Caki2 (cell line): ENCODE measurements around the gene ZNF74. TPM values are rescaled to one million over a fixed set of nuclear protein-coding genes. Genes with fewer than 3 reads are reported as not detected.

Experiments used
- DNase-seq: peaks from one replicate; pipeline ENCODE4 v3.0.0-alpha.2; 2015; ENCODE audit warnings: low read depth
- in situ Hi-C: cut with HindIII; loops from 2 replicates; pipeline ENCODE4 v1.10.0; 2016; ENCODE audit warnings: low sequenced_read_pairs, low pct_unique_long_range_greater_than_20kb, mixed read lengths
- total RNA-seq: library from RNA; depleted of rRNA; stranded (reverse); fragments of >200 nt; shearing (Covaris generic); gene quantifications from 2 replicates; pipeline ENCODE4 v1.2.3, GENCODE V29; 2014; ENCODE audit warnings: low replicate concordance

ZNF74 gene
- total RNA-seq, 1 experiment from 2014 or later = 16.8 TPM

DNA sequence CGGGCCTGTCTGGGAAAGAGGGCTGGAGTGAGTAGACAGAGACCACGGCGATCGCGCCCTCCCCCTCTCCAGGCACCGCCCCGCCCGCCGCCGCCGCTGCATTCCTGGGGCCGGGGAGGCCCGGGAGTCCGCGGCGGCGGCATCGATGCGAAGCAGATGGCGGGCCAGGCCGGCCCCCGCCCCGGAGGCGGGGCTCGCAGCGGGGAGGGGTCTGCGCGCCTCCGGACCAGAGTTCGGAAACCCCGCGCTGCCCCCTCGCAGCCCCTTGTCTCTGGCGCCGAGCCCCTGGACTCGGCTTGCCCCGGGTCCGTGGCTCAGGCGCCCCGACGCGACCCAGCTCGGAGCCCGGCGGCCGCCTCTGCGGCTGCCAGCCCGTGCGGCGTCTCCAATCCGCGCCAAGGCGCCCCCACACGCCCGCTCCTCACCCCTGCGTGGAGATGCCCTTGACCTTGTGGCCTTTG is 42.4 kb downstream of the ZNF74 start:
- in situ Hi-C loops = no loop called here
- no peak for DNase-seq

- in situ Hi-C loops = no loop called here
- no peak for DNase-seq
Measured at GRCh38 chr22:20436768-20437612, 43.0 kb downstream of the ZNF74 start.

GRCh38 chr22:20437613-20438426 is 43.9 kb downstream of the ZNF74 start, which contains the start of gene SCARF2:
TSS of gene SCARF2 (minus strand) at chr22:20437825. CDS start at chr22:20437754, 71 bp downstream.
- in situ Hi-C loops = no loop called here
- no peak for DNase-seq

DNA sequence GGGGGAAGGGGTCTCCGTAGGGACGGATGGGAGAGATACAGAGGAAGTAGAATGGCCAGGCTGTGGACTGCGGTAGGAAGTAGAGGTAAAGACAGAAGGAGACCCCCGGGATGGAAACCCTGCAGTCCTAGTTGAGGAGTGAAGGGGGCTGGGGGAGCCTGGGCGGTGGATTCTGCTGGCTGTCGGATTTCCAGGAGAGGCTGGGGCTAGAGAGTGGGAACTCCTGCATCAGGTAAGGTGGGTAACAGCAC is 44.4 kb downstream of the ZNF74 start:
- in situ Hi-C loops = no loop called here
- no peak for DNase-seq

DNA sequence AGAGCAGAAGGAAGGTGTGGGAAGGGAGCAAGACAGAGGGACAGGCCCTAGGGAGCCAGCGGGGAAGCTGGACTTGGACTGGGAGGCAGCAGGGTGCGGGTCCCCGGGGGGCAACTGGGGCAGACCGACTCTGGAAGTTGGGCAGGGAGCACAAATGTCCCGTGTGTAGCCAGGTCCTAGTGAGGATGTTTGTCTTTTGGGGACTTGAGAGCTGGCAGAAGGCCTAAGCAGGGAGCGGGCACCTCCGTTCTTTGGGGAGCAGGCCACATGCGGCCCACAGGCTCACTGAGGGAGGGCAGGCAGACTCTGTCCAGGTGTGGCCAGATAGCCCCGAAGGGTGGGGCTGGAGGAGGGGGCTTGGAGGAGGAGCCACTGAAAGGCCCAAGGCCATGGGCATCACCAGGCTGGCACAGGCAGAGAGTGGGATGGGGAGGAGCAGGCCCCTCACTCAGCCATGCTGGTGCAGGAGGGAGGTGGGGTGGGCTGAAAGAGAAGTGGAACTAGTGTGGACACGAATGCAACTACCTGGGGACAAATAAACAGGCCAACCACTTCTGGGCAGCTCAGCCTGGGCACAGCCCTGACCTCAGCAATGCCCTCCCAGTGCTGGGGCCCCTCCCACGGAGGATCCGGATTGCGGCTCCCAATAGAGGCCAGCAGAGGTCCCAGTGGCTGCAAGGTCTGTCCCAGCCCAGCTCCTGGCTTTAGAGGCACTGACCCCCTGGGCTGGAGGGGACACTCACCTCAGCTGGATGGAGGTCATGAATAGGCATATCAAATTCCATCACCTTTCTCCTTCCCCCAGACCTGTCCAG is 44.9 kb downstream of the ZNF74 start:
- in situ Hi-C loops = no loop called here
- no peak for DNase-seq

DNA sequence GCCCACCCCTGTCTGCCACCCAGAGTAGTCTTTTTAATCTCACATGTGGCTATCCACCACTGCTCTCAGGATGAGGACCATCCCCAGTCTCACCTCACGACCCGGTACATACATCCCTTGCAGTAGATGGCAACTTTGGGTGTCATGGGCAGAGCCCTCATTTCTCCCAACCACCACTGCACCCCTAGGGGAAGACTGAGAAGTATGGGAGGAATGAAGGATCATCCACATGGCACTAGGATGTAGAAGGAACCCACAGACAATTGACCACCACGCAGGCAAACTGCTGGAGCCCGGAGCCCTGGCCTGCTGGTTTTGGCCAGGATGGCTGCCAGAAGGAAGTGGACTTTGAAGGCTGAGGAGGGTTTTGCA is 45.6 kb downstream of the ZNF74 start:
- no peak for DNase-seq
- in situ Hi-C loops = no loop called here

DNA sequence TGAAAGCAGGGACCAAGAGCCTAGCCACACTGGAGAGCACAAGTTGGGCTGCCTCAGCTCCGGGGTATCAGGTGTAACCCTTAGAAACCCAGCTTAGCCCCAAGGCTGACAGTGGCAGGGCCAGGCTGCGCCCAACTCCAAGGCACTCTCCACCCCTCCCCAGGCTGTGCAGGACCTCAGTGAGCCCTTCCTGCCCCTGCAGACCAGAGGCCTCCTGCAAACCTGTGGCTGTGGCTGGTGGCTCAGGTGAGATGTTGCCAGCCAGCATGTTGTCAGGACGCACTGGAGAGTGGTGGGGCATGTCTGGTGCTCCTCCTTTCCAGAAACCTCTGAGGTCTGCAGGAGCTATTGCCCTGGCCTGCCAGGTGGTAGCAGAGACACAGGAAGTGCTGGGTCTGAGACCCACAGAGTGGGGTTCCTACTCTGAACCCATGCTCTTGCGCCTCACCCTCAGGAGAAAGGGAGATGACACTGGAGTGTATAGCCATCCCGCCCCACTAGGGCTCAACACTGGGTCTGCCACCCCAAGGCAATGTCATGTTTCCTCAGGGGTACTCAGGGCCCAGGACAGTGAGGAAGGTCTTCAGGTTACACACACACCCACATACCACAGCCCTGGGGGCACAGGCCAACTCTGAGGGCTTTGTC is 46.1 kb downstream of the ZNF74 start:
- DNase-seq = no peak
- in situ Hi-C loops = no loop called here

GRCh38 chr22:20440637-20441591 is 47.0 kb downstream of the ZNF74 start:
- no peak for DNase-seq
- in situ Hi-C loops = no loop called here

DNA sequence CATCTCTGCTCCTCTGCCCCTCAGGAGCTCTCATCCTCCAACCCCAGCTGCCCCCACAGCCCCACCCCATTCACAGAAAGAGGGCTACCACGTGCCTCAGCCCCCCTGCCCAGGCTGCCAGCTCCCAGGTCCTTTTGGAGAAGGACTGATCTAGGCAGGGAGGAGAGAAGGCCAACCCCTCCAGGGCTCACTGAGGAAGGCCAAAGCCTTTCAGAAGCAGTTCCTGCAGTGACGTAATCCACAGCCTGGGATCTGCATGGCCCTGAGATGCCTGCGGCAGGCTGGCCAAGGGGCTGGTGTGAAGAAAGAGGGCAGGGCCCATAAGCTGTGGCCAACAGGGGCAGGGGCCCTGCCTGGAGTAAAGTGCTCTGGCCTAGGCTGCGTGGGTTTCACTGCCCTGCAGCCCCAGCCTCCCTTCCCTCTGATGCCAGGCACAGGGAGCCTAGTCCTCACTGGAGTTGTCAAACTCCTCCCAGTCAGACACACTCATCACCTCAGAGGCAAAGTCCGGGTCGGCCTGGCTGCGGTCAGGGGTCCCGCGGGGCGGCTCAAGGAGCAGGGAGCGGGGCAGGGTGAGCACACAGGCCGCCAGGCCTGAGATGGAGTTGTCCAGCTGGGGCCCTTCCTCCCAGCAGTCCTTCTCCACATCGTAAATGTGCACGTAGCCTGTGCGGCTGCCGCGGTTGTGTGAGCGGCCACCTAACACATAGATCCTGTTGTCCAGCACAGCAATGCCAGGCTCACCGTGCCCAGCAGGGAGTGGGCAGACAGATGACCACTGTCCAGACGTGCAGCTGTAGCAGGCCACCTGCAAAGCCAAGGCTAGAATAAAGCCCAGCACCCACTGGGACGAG is 47.9 kb downstream of the ZNF74 start:
- in situ Hi-C loops = no loop called here
- DNase-seq = no peak

- in situ Hi-C loops = no loop called here
- no peak for DNase-seq
Measured at GRCh38 chr22:20442485-20443284, 48.7 kb downstream of the ZNF74 start.

DNA sequence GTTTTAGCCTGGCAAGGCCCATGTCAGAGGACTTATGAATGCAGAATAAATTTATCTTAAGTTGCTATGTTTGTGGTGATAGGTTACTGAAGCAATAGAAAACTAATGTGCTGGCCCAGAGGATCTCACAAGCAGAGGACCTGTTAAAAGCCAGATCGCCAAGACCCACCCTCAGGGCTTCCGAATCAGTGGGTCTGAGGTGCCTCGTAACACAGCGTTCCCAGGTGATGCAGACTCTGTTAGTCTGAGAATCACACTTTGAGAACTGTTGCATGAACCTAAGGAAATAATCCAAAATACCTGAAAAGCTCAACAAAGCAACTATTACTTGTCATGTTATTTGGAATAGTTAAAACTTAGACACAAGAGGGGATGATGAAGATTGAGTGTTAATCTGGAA is 50.4 kb downstream of the ZNF74 start:
- no peak for DNase-seq
- in situ Hi-C loops = no loop called here

- no peak for DNase-seq
- in situ Hi-C loops = no loop called here
Measured at GRCh38 chr22:20446383-20446970, 52.5 kb downstream of the ZNF74 start.

- in situ Hi-C loops = no loop called here
Measured at GRCh38 chr22:20448630-20449029, 54.7 kb downstream of the ZNF74 start.

GRCh38 chr22:20449819-20450550 is 56.0 kb downstream of the ZNF74 start:
- no peak for DNase-seq
- in situ Hi-C loops = no loop called here

More at GRCh38 chr22:20448630-20449029, 54.7 kb downstream of the ZNF74 start:
- no peak for DNase-seq

DNA sequence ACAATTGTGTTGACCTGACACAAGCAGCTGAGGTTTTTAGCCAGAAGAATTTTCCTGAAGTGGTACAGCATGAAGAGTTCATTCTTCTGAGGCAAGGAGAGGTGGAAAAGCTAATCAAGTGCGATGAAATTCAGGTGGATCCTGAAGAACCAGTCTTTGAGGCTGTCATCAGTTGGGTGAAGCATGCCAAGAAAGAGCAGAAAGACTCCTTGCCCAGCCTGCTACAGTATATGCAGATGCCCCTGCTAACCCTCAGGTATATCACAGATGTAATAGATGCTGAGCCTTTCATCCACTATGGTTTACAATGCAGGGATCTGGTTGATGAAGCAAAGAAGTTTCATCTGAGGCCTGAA is 56.6 kb downstream of the ZNF74 start:
- in situ Hi-C loops = no loop called here
- no peak for DNase-seq
